ENCODE measurements around the gene KLF7. TPM values are rescaled to one million over a fixed set of nuclear protein-coding genes. Genes with fewer than 3 reads are reported as not detected.

KLF7 gene
- total and polyA plus RNA-seq, 8 donors = 2.7 to 33.0 (median 7.3) TPM

- TF ChIP-seq, protein P1, sequence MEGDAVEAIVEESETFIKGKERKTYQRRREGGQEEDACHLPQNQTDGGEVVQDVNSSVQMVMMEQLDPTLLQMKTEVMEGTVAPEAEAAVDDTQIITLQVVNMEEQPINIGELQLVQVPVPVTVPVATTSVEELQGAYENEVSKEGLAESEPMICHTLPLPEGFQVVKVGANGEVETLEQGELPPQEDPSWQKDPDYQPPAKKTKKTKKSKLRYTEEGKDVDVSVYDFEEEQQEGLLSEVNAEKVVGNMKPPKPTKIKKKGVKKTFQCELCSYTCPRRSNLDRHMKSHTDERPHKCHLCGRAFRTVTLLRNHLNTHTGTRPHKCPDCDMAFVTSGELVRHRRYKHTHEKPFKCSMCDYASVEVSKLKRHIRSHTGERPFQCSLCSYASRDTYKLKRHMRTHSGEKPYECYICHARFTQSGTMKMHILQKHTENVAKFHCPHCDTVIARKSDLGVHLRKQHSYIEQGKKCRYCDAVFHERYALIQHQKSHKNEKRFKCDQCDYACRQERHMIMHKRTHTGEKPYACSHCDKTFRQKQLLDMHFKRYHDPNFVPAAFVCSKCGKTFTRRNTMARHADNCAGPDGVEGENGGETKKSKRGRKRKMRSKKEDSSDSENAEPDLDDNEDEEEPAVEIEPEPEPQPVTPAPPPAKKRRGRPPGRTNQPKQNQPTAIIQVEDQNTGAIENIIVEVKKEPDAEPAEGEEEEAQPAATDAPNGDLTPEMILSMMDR (IDR thresholded peaks at IDR 0.05) = no peak
- TF ChIP-seq EP300 (IDR thresholded peaks at IDR 0.05) (no peak), POLR2AphosphoS5 (IDR thresholded peaks at IDR 0.05) (no peak), POLR2A (IDR thresholded peaks at IDR 0.05) (no peak)
- Histone ChIP-seq H3K4me1 (peaks cover 0 to 27% (median 7%) of the 10 kb centered on the region in 4 donors), H3K27me3 (no peaks in the 10 kb centered on the region), H3K9me3 (no peaks in the 10 kb centered on the region), H3K36me3 (peaks cover 0 to 54% (median 29%) of the 10 kb centered on the region in 4 donors), H3K4me3 (no peak overlapping the region), H3K27ac (no peak overlapping the region)
- no peak for DNase-seq
- intact Hi-C loops (cut with DNase I; ENCODE audit: low total_unique reads) = no loop called here
- WGBS, 5 donors = 67 to 88% (median 72%) methylated on average over 5 of the region's 5 CpGs
Observed at GRCh38 chr2:207109768-207110167, 56.0 kb downstream of the KLF7 start.

- Histone ChIP-seq H3K9me3 (no peaks in the 10 kb centered on the region), H3K4me1 (peaks cover 0 to 27% (median 7%) of the 10 kb centered on the region in 4 donors), H3K36me3 (peaks cover 0 to 62% (median 30%) of the 10 kb centered on the region in 4 donors), H3K27ac (no peak overlapping the region), H3K4me3 (no peak overlapping the region), H3K27me3 (no peaks in the 10 kb centered on the region)
- intact Hi-C loops (cut with DNase I; ENCODE audit: low total_unique reads) = no loop called here
- 21 to 47% (median 29%) methylated on average over 1 of the region's 1 CpG for WGBS, 5 donors
- no peak for DNase-seq
- TF ChIP-seq POLR2A (IDR thresholded peaks at IDR 0.05) (no peak), POLR2AphosphoS5 (IDR thresholded peaks at IDR 0.05) (no peak), EP300 (IDR thresholded peaks at IDR 0.05) (no peak)
- TF ChIP-seq, protein P1 (IDR thresholded peaks at IDR 0.05) = no peak
Observed at GRCh38 chr2:207108440-207108839, 57.3 kb downstream of the KLF7 start.

DNA sequence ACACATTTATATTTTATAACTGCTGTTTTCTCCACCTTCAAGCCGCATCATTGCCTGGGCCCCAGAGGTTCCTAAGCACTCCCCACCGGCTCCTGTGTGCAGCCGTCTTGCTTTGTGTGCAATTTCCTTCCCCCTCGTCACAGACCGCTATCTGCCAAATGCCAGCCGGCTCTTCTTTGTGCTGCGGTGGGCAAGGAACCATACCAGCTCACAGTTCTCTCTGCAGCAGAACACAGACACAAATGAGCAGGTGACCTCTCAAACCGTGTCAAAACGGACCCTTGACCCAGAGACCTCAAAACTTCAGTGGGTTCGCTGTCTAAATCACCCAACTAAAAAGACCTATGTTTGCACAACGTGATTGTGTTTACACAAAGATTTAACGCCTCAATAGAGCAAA is 58.2 kb downstream of the KLF7 start:
- Histone ChIP-seq H3K4me1 (peaks cover 0 to 27% (median 7%) of the 10 kb centered on the region in 4 donors), H3K27ac (no peak overlapping the region)
- DNase-seq = peak in 1 of 2 donors; percentile 57

DNA sequence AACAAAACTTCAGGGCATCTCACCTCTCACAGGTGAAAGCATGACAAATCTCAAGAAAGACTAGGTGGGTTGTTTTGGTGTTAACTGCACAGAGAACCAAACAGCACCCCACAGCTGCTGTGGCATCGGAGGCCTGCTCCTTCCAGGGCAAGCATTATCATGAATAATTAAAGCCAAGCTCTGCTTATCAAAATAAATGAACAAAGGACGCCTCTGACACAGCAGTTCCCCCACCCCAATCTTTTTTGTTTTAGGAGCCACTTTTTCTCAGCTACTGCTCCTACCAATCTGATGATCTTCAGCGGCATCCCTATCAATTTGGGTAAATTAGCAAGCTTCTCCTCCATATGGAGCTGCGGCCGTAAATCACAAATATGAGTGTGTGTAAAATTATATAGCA is 58.6 kb downstream of the KLF7 start:
- H3K27me3 ChIP-seq = no peaks in the 10 kb centered on the region
- no peak overlapping the region for H3K4me3 ChIP-seq
- 45 to 77% (median 61%) methylated on average over 5 of the region's 5 CpGs for WGBS, 5 donors
- no peaks in the 10 kb centered on the region for H3K9me3 ChIP-seq
- H3K27ac ChIP-seq = no peak overlapping the region
- peaks cover 0 to 27% (median 7%) of the 10 kb centered on the region in 4 donors for H3K4me1 ChIP-seq
- intact Hi-C loops (cut with DNase I; ENCODE audit: low total_unique reads) = no loop called here
- TF ChIP-seq, protein P1 (IDR thresholded peaks at IDR 0.05) = no peak
- no peak for TF ChIP-seq EP300 (IDR thresholded peaks at IDR 0.05)
- peaks cover 0 to 60% (median 30%) of the 10 kb centered on the region in 4 donors for H3K36me3 ChIP-seq
- no peak for DNase-seq

More for the DNA sequence above, 58.2 kb downstream of the KLF7 start:
- TF ChIP-seq POLR2AphosphoS5 (IDR thresholded peaks at IDR 0.05) (no peak), EP300 (IDR thresholded peaks at IDR 0.05) (no peak), POLR2A (IDR thresholded peaks at IDR 0.05) (no peak)
- TF ChIP-seq, protein P1 (IDR thresholded peaks at IDR 0.05) = no peak
- no peaks in the 10 kb centered on the region for H3K27me3 ChIP-seq
- no peak overlapping the region for H3K4me3 ChIP-seq
- 26 to 46% (median 32%) methylated on average over 12 of the region's 12 CpGs for WGBS, 5 donors
- H3K36me3 ChIP-seq = peaks cover 0 to 64% (median 30%) of the 10 kb centered on the region in 4 donors
- intact Hi-C loops (cut with DNase I; ENCODE audit: low total_unique reads) = no loop called here
- no peaks in the 10 kb centered on the region for H3K9me3 ChIP-seq
